AG09309 (cell line): Measurements from ENCODE around the gene IL10RB.

Source experiments
- DNase-seq: peaks from one replicate; pipeline ENCODE4 v3.0.0-alpha.2; 2010; ENCODE audit warnings: low read depth
- H3K4me3 ChIP-seq: 2 replicates; pipeline ENCODE4 v1.5.1; 2011; ENCODE audit warnings: mild to moderate bottlenecking, low read depth, low read length, moderate library complexity; ENCODE audit not compliant: control insufficient read depth
- TF ChIP-seq, protein P1 (sequence below): IDR thresholded peaks from 2 replicates; pipeline ENCODE4 v1.5.1; 2011; ENCODE audit warnings: mild to moderate bottlenecking, low read depth, low read length, inconsistent platforms; ENCODE audit not compliant: insufficient read depth, control insufficient read depth; ENCODE audit errors: missing control alignments

Gene IL10RB

DNA sequence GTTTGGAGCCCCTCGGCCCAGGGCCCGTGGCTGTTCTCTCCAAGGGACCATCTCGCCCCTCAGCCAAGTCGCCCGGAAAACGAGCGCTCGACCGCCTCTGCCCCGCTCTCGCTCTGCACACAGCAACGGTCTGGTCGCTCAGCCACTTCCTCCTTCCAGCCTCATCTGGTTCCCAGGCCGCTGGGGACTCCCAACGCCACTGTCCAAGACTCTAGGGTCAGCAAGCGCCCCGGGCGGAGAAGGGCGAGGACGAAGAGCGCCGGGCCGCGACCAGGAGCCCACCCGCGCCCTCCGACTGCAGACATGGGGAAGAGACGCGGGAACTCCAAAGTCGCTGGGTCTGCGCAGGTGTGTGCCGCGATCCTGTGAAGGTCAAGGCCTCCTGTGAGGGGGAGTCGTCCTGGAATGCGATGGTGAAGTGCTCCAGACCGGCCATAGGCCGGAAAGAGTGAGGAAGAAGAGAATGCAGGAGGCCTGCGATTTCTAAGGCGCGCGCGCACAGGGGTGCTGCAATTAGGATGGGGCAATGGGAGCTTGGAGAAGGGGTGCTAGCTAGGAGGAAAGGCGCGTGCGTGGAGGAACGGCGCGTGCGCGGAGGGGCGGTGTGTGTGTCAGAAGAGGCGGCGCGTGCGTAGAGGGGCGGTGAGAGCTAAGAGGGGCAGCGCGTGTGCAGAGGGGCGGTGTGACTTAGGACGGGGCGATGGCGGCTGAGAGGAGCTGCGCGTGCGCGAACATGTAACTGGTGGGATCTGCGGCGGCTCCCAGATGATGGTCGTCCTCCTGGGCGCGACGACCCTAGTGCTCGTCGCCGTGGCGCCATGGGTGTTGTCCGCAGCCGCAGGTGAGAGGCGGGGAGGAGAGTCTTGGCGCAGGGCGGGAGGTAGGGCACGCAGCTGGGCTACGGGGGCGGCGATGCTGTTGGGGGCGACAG is 58.4 kb downstream of the IL10RB start, which contains the start of gene IFNAR1:
Gene IFNAR1 (plus strand): TSS at position 680 of the 931 bp plus-strand sequence. CDS start 86 bp downstream, at position 766.
- peak within 1 kb of the TSS; percentile 93 for H3K4me3 ChIP-seq
- peak; percentile 88 for DNase-seq
- TF ChIP-seq, protein P1, sequence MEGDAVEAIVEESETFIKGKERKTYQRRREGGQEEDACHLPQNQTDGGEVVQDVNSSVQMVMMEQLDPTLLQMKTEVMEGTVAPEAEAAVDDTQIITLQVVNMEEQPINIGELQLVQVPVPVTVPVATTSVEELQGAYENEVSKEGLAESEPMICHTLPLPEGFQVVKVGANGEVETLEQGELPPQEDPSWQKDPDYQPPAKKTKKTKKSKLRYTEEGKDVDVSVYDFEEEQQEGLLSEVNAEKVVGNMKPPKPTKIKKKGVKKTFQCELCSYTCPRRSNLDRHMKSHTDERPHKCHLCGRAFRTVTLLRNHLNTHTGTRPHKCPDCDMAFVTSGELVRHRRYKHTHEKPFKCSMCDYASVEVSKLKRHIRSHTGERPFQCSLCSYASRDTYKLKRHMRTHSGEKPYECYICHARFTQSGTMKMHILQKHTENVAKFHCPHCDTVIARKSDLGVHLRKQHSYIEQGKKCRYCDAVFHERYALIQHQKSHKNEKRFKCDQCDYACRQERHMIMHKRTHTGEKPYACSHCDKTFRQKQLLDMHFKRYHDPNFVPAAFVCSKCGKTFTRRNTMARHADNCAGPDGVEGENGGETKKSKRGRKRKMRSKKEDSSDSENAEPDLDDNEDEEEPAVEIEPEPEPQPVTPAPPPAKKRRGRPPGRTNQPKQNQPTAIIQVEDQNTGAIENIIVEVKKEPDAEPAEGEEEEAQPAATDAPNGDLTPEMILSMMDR: no peak

DNA sequence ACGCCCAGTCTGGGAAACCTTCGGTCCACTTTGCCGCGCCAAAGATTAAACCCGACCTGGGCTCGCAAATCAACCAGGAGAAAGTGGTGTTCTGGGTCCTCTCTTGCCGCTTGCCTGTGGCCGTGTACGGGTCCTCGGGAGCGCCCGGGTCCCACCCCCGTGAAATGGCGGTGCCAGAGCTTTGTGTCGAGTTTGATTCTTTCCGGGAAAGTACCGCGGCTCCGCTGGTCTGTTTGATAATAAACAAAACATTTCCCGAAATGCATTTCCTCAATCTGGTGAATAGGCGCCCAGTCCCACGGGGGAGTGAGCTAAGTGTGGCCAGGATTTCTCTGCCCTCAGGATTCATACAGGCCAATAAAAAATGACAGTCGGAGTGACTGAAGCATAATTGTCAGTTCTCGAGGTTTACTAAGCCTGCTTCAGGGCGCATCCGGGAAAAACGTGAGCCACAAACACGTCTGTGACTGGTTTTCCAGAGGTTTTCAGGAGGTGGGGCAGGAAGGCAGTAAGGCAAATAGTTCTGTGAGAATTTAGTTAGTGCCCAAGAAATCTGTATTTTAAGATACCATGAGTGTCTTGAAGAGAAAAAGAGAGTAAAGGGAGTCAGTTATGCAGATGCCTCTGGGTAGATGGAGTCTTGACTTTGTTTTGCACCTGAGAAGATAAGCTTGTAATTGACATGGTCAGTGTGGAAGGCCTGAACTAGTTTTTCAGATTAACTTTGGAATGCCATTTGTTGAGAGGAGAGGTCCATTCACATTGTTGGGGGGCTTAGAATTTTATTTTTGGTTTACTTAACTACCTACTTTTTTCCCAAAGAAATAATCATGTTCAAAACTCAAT is 59.3 kb downstream of the IL10RB start:
- DNase-seq: peak; percentile 28
- TF ChIP-seq, protein P1: no peak
- H3K4me3 ChIP-seq: peak overlapping the region; percentile 93

DNA sequence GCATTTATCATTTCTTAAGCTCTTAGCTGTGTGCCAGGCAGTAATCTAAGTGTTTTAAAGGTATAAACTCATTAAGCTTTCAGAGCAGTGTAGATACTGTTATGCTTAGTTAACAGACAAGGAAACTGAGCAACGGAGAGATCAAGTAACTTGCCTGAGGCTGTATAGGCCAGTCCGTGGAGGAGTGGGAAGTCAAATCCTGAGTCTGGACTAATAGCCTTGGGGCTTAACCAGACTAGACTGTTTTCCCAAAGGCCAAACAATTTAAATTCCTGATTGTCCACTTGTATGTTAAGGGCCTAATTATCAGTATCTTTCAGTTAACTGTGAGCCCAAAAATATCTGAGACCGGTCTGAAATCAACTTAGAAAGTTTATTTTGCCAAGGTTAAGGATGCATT is 61.2 kb downstream of the IL10RB start:
- no peak for DNase-seq
- H3K4me3 ChIP-seq: no peak overlapping the region
- TF ChIP-seq, protein P1: no peak

DNA sequence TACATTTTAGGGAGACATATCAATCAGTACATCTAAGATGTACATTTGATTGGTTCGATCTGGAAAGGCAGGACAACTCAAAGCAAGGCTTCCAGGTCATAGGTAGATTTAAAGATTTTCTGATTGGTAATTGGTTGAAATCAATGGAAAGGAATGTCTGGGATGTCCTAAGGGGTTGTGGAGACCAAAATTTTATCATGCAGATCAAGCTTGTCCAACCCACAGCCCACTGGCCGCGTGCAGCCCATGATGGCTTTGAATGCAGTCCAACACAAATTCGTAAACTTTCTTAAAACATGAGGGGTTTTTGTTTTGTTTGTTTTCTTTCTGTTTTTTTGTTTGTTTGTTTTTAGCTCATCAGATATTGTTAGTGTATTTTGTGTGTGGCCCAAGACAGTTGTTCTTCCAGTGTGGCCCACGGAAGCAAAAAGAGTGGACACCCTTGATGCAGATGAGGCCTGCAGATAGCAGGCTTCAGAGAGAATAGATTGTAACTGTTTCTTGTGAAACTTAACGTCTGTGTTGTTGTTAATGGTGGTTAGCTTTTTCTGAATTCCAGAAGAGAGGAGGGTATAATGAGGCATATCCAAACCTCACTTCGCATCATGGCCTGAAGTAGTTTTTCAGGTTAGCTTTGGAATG is 61.7 kb downstream of the IL10RB start:
- H3K4me3 ChIP-seq: no peak overlapping the region
- TF ChIP-seq, protein P1: no peak
- no peak for DNase-seq

DNA sequence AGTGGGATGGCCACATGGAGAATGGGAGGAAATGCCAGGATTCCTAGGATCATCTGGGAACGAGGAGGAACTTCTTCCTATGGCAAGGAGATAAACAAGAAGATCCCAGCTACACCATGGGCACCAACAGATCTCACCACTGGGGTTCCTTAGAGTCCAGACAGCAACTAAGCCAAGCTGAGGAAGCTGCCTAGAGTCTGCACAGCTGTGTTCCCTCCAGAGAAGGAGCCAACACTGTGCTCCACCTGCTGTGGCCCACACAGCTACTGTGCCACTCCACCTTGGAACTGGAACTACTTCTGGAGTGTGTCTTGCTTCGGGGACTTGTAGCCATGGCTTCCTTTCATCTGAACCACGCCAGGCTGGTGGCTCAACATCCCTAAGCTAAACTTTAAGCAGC is 64.6 kb downstream of the IL10RB start:
- TF ChIP-seq, protein P1: no peak
- H3K4me3 ChIP-seq: no peak overlapping the region
- no peak for DNase-seq

DNA sequence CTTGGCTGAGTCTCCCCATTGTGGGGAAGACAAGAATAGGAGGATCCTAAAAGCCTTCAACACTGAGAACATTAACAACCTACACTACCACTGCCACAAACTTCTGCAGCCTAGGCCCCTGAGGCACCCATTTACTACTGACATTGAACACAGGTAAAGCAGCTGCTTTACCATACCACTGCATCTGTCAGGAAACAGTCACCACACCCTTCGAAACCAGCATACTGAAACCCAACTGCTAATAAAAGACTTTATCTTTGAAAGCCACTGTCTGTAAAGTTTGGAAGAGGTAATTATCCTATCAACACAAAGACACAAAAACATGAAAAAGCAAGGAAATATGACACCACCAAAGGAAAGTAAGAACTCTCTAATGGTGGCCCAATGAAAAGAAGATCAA is 66.0 kb downstream of the IL10RB start:
- H3K4me3 ChIP-seq: no peak overlapping the region
- TF ChIP-seq, protein P1: no peak
- no peak for DNase-seq
